WTC11 (cell line): ENCODE data around the gene PHLDB2. TPM values are rescaled to one million over a fixed set of nuclear protein-coding genes. Genes with fewer than 3 reads are reported as not detected.

ENCODE experiments used
- ATAC-seq: fragments of 200-7000 bp; cut with Tn5 transposase; 2 replicates; pipeline ENCODE4 v1.10.0; 2021; ENCODE audit warnings: mild to moderate bottlenecking, moderate library complexity
- CTCF ChIA-PET: fragments of 300-600 bp; sonication (Branson Sonifier 250); formaldehyde crosslinking; loops from one replicate; lab custom pipeline; 2021; ENCODE audit warnings: antibody characterized with exemption; lab: Charles Lee
- POLR2A ChIA-PET: fragments of 350-600 bp; sonication (Branson Sonifier 250); formaldehyde crosslinking; loops from one replicate; lab custom pipeline; 2021; ENCODE audit warnings: antibody characterized with exemption; lab: Charles Lee
- DNase-seq: peaks from one replicate; pipeline ENCODE4 v3.0.0; 2021; ENCODE audit warnings: low spot score
- H3K27ac Mint-ChIP-seq: 2 replicates; pipeline ENCODE4 v1.8.0; 2021; ENCODE audit warnings: mixed read lengths
- H3K27me3 Mint-ChIP-seq: 2 replicates; pipeline ENCODE4 v1.8.0; 2021; ENCODE audit warnings: low read depth, mild to moderate bottlenecking, moderate library complexity, mixed read lengths
- H3K36me3 Mint-ChIP-seq: 2 replicates; pipeline ENCODE4 v1.8.0; 2021; ENCODE audit warnings: mixed read lengths
- H3K4me1 Mint-ChIP-seq: 2 replicates; pipeline ENCODE4 v1.8.0; 2022; ENCODE audit warnings: mixed read lengths
- H3K4me3 Mint-ChIP-seq: 2 replicates; pipeline ENCODE4 v1.8.0; 2021; ENCODE audit warnings: mild to moderate bottlenecking, moderate library complexity, mixed read lengths
- H3K9me3 Mint-ChIP-seq: 2 replicates; pipeline ENCODE4 v1.8.0; 2021; ENCODE audit warnings: mixed read lengths
- AFF4 ChIP-seq: sonication (generic); formaldehyde crosslinking; IDR thresholded peaks from 2 replicates; pipeline ENCODE4 v1.8.1; 2023; ENCODE audit warnings: mild to moderate bottlenecking, missing genetic modification reagents, borderline replicate concordance
- ARID4B ChIP-seq: sonication (generic); formaldehyde crosslinking; IDR thresholded peaks from 2 replicates; pipeline ENCODE4 v1.8.0; 2023; ENCODE audit warnings: missing genetic modification reagents, mild to moderate bottlenecking, borderline replicate concordance
- ATF1 ChIP-seq: sonication (generic); formaldehyde crosslinking; IDR thresholded peaks from 2 replicates; pipeline ENCODE4 v1.8.1; 2023; ENCODE audit warnings: mild to moderate bottlenecking, moderate library complexity, missing genetic modification reagents
- CREB1 ChIP-seq: sonication (generic); formaldehyde crosslinking; IDR thresholded peaks from 2 replicates; pipeline ENCODE4 v1.8.0; 2023; ENCODE audit warnings: mild to moderate bottlenecking, missing genetic modification reagents
- CREM ChIP-seq: sonication (generic); formaldehyde crosslinking; IDR thresholded peaks from 2 replicates; pipeline ENCODE4 v1.8.1; 2022; ENCODE audit warnings: mild to moderate bottlenecking, missing genetic modification reagents, moderate library complexity
- ETV6 ChIP-seq: sonication (generic); formaldehyde crosslinking; IDR thresholded peaks from 2 replicates; pipeline ENCODE4 v1.8.1; 2022; ENCODE audit warnings: mild to moderate bottlenecking, missing genetic modification reagents
- FOXP1 ChIP-seq: sonication (generic); formaldehyde crosslinking; IDR thresholded peaks from 2 replicates; pipeline ENCODE4 v1.8.0; 2022; ENCODE audit warnings: missing genetic modification reagents, mild to moderate bottlenecking, moderate library complexity, borderline replicate concordance
- NR2C2 ChIP-seq: sonication (generic); formaldehyde crosslinking; IDR thresholded peaks from 2 replicates; pipeline ENCODE4 v1.8.0; 2022; ENCODE audit warnings: mild to moderate bottlenecking, missing genetic modification reagents
- SMAD3 ChIP-seq: sonication (generic); formaldehyde crosslinking; IDR thresholded peaks from 2 replicates; pipeline ENCODE4 v1.8.0; 2022; ENCODE audit warnings: missing genetic modification reagents, mild to moderate bottlenecking, borderline replicate concordance
- SMAD4 ChIP-seq: sonication (generic); formaldehyde crosslinking; IDR thresholded peaks from 2 replicates; pipeline ENCODE4 v1.8.0; 2022; ENCODE audit warnings: mild to moderate bottlenecking, missing genetic modification reagents
- TEAD1 ChIP-seq: sonication (generic); formaldehyde crosslinking; IDR thresholded peaks from 2 replicates; pipeline ENCODE4 v1.8.0; 2022; ENCODE audit warnings: mild to moderate bottlenecking, missing genetic modification reagents
- TEAD4 ChIP-seq: sonication (generic); formaldehyde crosslinking; IDR thresholded peaks from 2 replicates; pipeline ENCODE4 v1.8.0; 2022; ENCODE audit warnings: mild to moderate bottlenecking, missing genetic modification reagents
- ZNF121 ChIP-seq: sonication (generic); formaldehyde crosslinking; IDR thresholded peaks from 2 replicates; pipeline ENCODE4 v1.8.0; 2023; ENCODE audit warnings: missing genetic modification reagents
- ZNF138 ChIP-seq: sonication (generic); formaldehyde crosslinking; conservative IDR thresholded peaks from 2 replicates; pipeline ENCODE4 v1.8.1; 2022; ENCODE audit warnings: mild to moderate bottlenecking, moderate library complexity, missing genetic modification reagents
- ZNF671 ChIP-seq: fragments of 250-450 bp; sonication (Bioruptor Pico); IDR thresholded peaks from 2 replicates; pipeline ENCODE4 v1.8.0; 2021; ENCODE audit warnings: mild to moderate bottlenecking
- total RNA-seq: library from RNA; stranded (reverse); gene quantifications from 3 replicates; pipeline ENCODE4 v1.2.3, GENCODE V29; 2021
- TF ChIP-seq, protein P1 (sequence below): fragments of 250-450 bp; sonication (Bioruptor Pico); conservative IDR thresholded peaks from 2 replicates; pipeline ENCODE4 v1.9.0; 2021; ENCODE audit warnings: mild to moderate bottlenecking
- TF ChIP-seq, protein P2 (sequence below): fragments of 250-450 bp; sonication (Bioruptor Pico); IDR thresholded peaks from 2 replicates; pipeline ENCODE4 v2.1.2; 2022; ENCODE audit warnings: mild to moderate bottlenecking, moderate library complexity
- TF ChIP-seq, protein P3 (sequence below): fragments of 250-450 bp; sonication (Bioruptor Pico); IDR thresholded peaks from 2 replicates; pipeline ENCODE4 v1.8.0; 2021; ENCODE audit warnings: mild to moderate bottlenecking

PHLDB2 gene
- total RNA-seq, 1 experiment from 2014 or later = 40.3 TPM

DNA sequence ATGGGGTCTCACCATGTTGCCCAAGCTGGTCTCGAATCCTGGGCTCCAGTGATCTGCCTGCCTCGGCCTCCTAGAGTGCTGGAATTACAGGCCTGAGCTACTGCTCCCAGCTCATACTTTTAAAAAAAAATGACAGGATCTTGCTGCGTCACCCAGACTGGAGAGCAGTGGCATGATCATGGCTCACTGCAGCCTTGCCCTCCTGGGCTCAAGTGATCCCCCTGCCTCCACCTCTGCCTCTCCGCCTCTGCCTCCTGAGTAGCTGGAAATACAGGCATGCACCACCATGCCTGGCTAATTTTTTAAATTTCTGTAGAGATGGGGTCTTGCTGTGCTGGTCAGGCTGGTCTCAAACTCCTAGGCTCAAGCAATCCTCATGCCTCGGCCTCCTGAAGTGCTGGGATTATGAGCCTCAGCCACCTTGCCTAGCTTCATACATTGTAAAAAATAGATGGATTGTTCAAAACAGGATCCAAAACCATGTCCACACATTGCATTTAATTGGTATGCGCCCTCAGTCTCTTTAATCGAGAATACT lies 8.9 kb downstream of the PHLDB2 start:
- Mint-ChIP-seq H3K9me3 (no peaks in the 10 kb centered on the region), H3K4me3 (no peak overlapping the region), H3K36me3 (no peaks in the 10 kb centered on the region), H3K27me3 (no peaks in the 10 kb centered on the region), H3K4me1 (peaks cover 78% of the 10 kb centered on the region), H3K27ac (no peak overlapping the region)
- POLR2A ChIA-PET = no interaction called here
- DNase-seq (no peak), ATAC-seq (no peak)
- TF ChIP-seq ZNF121 (CRISPR knock-in tag) (peak; percentile 97), TEAD1 (CRISPR knock-in tag) (no peak)
- CTCF ChIA-PET = interaction anchor here (1.1 kb wide), 1 partner anchor 7 kb away, joined by 4 read pairs; no protein-coding TSS in a partner anchor

GRCh38 chr3:111870620-111871019 lies 11.6 kb downstream of the PHLDB2 start:
- ChIA-PET CTCF (interaction anchor here (1.9 kb wide), 1 partner anchor 10 kb away, joined by 9 read pairs; no protein-coding TSS in a partner anchor), POLR2A (no interaction called here)
- no peaks in the 10 kb centered on the region for H3K27me3 Mint-ChIP-seq
- DNase-seq (no peak), ATAC-seq (no peak)
- peaks cover 65% of the 10 kb centered on the region for H3K4me1 Mint-ChIP-seq
- no peak overlapping the region for H3K4me3 Mint-ChIP-seq
- TF ChIP-seq FOXP1 (CRISPR knock-in tag) = no peak
- no peak for TF ChIP-seq CREB1 (CRISPR knock-in tag)
- TF ChIP-seq CREM = no peak
- TF ChIP-seq, protein P1, sequence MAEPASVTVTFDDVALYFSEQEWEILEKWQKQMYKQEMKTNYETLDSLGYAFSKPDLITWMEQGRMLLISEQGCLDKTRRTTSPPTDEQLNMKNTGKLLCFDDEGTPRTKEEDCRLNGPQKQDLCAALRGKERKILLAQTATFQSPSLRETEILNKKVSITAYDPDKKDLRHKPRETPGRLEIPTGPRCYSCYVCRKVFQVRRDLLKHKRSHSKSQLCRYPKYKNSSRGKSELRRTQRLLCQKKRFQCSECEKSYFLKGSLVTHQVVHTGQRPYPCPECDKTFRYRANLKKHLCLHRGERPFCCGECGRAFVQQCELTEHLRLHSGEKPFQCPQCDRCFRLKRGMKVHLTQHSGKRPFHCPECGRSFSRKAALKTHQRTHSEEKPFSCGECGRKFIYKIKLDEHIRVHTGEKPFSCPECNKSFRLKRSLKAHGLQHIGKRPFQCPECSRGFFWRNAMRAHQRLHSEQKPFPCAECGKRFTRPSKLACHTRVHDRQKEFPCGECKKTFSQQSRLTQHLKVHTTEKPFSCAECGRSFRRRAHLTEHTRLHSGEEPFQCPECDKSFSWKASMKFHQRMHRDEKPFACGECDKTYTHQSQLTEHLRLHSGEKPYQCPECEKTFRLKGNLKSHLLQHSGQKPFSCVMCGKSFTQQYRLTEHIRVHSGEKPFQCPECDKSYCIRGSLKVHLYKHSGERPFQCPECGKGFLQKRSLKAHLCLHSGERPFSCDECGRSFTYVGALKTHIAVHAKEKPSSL (CRISPR knock-in tag) = no peak
- no peak for TF ChIP-seq SMAD4
- TF ChIP-seq, protein P2, sequence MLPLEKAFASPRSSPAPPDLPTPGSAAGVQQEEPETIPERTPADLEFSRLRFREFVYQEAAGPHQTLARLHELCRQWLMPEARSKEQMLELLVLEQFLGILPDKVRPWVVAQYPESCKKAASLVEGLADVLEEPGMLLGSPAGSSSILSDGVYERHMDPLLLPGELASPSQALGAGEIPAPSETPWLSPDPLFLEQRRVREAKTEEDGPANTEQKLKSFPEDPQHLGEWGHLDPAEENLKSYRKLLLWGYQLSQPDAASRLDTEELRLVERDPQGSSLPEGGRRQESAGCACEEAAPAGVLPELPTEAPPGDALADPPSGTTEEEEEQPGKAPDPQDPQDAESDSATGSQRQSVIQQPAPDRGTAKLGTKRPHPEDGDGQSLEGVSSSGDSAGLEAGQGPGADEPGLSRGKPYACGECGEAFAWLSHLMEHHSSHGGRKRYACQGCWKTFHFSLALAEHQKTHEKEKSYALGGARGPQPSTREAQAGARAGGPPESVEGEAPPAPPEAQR (CRISPR knock-in tag) = no peak
- no peak for TF ChIP-seq ZNF671 (CRISPR knock-in tag)
- TF ChIP-seq ARID4B (CRISPR knock-in tag) = no peak
- TF ChIP-seq NR2C2 (CRISPR knock-in tag) = no peak
- TF ChIP-seq SMAD3 (CRISPR knock-in tag) = no peak
- no peak for TF ChIP-seq TEAD4
- TF ChIP-seq, protein P3, sequence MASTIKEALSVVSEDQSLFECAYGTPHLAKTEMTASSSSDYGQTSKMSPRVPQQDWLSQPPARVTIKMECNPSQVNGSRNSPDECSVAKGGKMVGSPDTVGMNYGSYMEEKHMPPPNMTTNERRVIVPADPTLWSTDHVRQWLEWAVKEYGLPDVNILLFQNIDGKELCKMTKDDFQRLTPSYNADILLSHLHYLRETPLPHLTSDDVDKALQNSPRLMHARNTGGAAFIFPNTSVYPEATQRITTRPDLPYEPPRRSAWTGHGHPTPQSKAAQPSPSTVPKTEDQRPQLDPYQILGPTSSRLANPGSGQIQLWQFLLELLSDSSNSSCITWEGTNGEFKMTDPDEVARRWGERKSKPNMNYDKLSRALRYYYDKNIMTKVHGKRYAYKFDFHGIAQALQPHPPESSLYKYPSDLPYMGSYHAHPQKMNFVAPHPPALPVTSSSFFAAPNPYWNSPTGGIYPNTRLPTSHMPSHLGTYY (CRISPR knock-in tag) = no peak
- no peak for TF ChIP-seq ETV6 (CRISPR knock-in tag)
- TF ChIP-seq AFF4 (CRISPR knock-in tag) = no peak
- TF ChIP-seq ATF1 (CRISPR knock-in tag) = no peak
- TF ChIP-seq ZNF138 (CRISPR knock-in tag) = no peak
- no peak overlapping the region for H3K27ac Mint-ChIP-seq
- H3K9me3 Mint-ChIP-seq = no peaks in the 10 kb centered on the region
- no peaks in the 10 kb centered on the region for H3K36me3 Mint-ChIP-seq
